Vagina (tissue), 2 donors: ENCODE results near the gene SIK3.

Experiments
- CTCF ChIP-seq, 3 experiments: fragments of 450-650 bp in 2 of 3; fragments of 200-600 bp in 1 of 3; sonication (generic) in 1 of 3; IDR thresholded peaks; one replicate each; pipeline ENCODE4 v1.5.1; 2017 to 2019; ENCODE audit warnings: antibody characterized with exemption in 3 of 3, mild to moderate bottlenecking in 2 of 3, moderate library complexity in 2 of 3
- POLR2A ChIP-seq, 2 donors: fragments of 450-650 bp; IDR thresholded peaks; one replicate each; pipeline ENCODE4 v1.6.1; 2017; ENCODE audit warnings: antibody characterized with exemption in 2 of 2, mild to moderate bottlenecking in 2 of 2, moderate library complexity in 2 of 2

DNA sequence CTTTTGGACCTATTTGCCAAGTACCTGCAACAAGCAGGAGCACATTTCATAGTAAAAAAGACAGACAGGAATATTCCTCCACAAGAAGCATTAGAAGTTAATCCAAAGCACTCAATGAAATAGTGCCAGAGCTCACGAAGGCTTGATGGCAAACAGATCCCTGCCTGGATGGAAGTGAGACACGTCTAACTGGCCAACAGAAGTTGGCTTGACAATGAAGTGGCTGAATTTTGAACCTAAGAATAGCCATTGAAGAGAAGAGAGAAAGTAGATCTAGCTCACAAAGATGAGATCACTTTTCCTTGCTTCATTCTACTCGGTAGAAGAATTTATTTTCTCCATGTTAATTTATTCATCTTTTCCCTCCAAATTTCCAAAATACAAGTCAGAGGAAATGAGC is 230.2 kb downstream of the SIK3 start:
- no peak for TF ChIP-seq POLR2A (IDR thresholded peaks at IDR 0.05)
- no peak for TF ChIP-seq CTCF (IDR thresholded peaks at IDR 0.05)
